HG03135 (cell line): ENCODE results near the gene LINC01488.

Source experiments
- ATAC-seq: cut with Tn5 transposase; IDR thresholded peaks from one replicate; pipeline ENCODE4 v1.9.1; 2021; ENCODE audit warnings: mild to moderate bottlenecking, moderate library complexity; ENCODE audit not compliant: unreplicated experiment

Gene LINC01488

DNA sequence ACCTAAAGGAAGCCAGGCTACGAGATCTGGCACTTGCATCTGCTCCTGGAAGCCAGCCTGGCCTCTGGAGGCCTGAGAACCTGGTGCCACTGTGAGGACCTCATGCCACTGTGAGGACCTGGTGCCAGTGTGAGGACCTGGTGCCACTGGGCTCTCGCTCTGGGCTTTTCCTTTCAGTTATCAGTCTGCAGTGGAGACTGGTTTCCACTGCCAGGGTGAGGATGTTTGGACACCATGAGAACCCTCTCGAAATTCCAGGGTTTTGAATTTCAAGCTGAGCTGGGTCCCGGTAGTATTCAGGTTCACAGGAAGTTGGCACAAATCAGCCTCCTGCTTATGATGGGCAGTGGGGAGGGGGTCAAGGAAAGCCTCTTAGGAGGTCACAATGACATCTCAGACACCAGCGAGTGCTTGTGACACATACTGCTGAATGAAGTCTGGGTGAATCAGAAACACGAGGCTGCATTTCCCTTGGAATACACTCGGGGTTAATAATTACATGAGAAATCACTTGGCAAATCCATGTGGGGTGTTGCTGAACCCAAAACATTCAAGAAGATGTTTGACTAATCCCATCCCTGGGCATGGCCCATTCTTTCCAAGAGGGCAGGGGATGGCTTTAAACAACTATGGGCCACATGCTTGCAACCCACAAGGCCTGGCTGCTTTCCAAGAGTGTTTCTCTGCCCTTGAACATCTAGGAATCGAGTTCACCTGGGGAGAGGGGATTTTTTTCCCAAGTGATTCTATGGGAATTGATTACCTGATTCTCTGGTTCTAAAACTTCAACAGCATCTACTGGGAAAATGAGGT lies 60.2 kb downstream of the LINC01488 start:
- no peak for ATAC-seq

- ATAC-seq, result no peak
Measured at GRCh38 chr11:69542314-69543168, 61.1 kb downstream of the LINC01488 start.
